GM21390 (cell line): ENCODE results near the gene LITAF.
"Not testable (repeated sequence)": the region's sequence is repeated elsewhere in the genome, so short reads cannot be mapped to it uniquely, and the experiment has no call there.

ENCODE experiments used
- ATAC-seq: cut with Tn5 transposase; IDR thresholded peaks from one replicate; pipeline ENCODE4 v1.9.1; 2021; ENCODE audit not compliant: unreplicated experiment

LITAF gene

DNA sequence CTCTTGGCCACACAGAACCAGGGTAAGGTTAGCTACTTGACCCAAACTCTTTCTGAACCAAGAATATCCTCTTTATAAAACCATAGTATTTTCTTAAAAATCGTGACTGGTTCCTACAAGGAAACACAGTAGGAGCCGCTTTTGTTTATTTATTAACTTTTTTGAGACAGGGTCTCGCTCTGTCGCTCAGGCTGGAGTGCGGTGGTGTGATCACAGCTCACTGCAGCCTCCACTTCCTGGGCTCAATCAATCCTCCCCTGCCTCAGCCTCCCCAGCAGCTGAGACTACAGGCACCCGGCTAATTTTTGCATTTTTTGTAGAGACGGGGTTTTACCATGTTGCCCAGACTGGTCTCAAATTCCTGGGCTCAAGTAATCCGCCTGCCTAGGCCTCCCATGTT is 14.7 kb upstream of the LITAF start:
- no peak for ATAC-seq

GRCh38 chr16:11599579-11599978 is 12.9 kb upstream of the LITAF start:
- no peak for ATAC-seq

GRCh38 chr16:11597235-11598095 is 10.7 kb upstream of the LITAF start:
- no peak for ATAC-seq

DNA sequence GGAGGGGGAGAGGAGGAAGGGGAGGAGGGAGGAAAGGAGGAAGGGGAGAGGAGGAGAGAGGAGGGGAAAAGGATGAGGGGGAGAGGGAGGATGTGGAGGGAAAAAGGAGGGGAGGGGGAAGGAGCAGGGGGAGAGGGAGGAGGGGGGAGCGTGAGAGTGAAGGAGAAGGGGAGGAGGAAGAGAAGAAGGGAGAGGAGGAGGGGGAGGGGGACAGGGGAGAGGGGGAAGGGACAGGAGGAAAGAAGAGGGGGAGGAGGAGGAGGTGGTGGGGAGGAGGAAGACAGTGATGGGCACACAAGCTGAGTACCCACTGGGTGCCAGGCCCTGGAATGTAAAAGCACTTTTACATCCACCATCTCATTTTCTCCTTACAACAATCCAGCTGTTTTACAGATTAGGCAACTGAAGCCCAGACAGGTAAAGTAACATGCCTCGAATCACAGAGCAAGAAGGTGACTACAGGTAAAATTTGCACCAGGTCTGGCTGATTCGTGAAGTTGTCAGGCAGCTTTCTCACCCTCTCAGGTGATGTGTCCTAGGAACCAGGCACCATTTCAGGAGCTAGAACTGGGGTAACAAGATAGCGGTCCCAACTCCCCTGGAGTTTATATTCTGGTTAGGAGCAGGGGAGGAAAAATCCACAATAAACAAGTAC is 10.0 kb upstream of the LITAF start:
- no peak for ATAC-seq

- ATAC-seq: no peak
Measured at GRCh38 chr16:11593581-11593980, 6.9 kb upstream of the LITAF start.

DNA sequence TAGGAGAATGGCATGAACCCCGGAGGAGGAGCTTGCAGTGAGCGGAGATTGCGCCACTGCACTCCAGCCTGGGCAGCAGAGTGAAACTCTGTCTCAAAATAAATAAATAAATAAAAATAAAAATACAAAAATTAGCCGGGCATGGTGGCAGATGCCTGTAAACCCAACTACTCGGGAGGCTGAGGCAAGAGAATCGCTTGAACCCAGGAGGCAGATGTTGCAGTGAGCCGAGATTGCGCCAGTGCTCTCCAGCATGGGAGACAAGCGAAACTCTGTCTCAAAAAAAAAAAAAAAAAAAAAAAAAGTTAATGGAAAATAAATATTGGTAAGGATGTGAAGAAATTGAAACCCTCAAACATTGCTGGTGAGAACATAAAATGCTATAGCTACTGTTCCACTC is 6.4 kb upstream of the LITAF start:
- ATAC-seq: not testable (repeated sequence)

- not testable (repeated sequence) for ATAC-seq
Measured at GRCh38 chr16:11591630-11592029, 4.9 kb upstream of the LITAF start.

DNA sequence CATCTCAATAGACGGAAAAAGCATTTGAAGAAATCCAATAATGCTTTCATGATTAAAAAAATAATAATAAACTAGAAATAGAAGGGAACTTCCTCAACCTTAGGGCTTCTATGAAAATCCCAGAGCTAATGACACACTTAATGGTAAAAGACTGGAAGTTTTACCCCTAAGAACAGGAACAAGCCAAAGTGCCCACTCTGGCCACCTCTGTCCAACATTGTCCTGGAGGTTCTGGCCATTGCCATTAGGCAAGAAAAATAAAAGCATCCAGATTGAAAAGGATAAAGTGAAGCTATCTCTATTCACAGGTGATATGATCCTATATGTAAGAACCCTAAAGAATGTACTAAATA is 2.5 kb upstream of the LITAF start:
- ATAC-seq: no peak

- ATAC-seq: no peak
Measured at GRCh38 chr16:11588321-11589197, 1.8 kb upstream of the LITAF start.

DNA sequence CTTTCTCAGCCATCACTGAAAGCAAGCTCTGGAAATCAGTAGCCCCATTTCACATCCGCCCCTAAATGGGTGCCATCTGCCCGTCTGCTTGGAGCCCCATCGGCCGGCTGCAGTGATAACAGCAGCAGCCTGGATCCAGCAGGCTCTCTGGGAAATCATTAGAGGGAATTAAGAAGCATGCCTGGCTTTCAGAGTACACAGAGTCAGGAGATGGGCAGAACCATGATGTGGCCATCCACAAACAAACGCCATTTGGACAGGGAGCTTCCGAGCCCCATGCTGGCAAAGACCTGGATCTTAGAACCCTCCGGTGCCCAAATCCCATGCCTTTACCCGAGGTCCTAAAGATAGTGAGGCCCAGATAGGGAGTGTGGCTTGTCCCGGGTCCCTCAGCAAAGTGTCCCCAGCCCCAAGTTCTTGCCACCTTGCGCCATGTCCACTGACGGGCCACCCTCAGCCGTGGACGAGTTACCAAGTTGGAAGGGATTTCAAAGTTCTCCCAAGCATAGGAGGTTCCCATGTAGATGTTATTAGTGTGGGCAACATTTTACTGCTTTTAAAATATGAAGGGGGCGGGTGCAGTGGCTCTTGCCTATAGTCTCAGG is 1.0 kb upstream of the LITAF start:
- no peak for ATAC-seq

DNA sequence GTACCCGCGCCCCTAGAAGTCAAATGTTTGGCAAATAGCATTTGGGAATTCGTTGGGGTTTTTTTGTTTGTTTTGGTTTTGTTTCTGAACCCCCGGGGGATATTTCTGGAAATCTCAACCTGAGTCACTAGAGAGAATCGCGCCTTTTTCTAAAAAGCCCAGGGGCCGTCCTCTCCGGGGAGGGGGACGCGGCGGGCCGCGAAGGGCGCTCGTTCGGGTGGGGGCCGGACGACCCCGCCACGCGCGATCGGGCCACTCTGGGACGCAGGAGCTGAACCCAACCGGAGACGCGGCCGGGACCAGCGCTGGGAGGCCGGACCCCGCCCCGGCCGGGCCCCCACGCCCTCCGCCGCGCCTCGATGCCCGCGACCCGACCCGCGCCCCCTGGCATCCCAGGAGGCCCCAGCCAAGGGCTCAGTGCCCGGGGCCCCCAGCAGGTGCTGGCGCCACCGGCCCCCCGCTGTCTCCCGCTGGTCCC is 302 bp downstream of the LITAF start:
- peak; percentile 20 for ATAC-seq

- ATAC-seq: peak; percentile 10
Measured at GRCh38 chr16:11585460-11586377, 1.0 kb downstream of the LITAF start.

- ATAC-seq: no peak
Measured at GRCh38 chr16:11583889-11584565, 2.7 kb downstream of the LITAF start.

DNA sequence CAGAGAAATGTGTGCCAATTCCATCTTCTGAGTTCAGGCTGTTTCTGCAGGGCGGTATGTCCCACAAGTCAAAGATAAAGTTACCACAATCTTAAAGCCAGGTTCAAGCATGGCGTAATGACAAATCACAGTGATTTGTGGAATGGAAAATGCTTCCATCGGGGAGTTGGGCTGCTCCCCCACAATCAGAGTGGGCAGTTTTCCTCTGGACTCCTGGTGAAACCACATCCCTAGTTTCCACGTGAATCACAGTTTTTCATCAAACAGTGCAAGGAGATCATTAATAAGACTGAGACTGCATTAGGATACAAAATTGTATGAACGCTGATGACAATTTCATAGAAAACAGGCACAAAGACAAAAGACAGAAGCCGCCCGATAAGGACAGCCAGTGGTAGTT is 3.6 kb downstream of the LITAF start:
- no peak for ATAC-seq

DNA sequence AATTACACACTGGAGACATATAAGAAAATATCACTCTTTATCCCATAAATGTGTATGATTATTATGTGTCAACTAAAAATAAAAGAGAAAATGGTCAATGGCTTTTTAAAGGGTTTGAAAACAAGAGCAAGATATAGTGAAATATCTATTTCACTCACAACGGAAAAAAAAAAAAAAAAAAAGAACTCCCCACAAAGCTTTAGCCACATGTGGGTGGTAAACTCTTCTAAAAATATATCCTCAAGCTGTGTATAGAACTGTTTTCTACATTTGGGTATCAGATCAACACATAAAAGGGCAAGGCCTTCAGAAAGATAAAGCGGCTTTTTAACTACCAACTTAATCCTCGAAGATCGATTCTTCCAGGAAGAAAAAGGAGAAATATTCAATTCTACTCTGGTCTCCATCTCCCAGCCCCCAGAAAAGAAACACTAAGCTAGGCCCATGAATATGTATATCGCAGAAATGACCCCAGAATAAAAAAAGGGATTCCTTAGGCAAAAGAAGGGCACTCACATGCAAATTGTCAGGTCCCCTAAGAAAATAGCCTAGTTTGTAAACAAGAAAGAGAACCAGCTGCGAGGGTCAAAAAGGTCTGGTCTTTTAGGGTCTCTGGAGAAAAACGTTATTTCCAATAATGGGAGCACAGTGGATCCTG is 4.4 kb downstream of the LITAF start:
- no peak for ATAC-seq

GRCh38 chr16:11581678-11582077 is 5.0 kb downstream of the LITAF start:
- ATAC-seq: no peak

- no peak for ATAC-seq
Measured at GRCh38 chr16:11580451-11581086, 6.2 kb downstream of the LITAF start.

DNA sequence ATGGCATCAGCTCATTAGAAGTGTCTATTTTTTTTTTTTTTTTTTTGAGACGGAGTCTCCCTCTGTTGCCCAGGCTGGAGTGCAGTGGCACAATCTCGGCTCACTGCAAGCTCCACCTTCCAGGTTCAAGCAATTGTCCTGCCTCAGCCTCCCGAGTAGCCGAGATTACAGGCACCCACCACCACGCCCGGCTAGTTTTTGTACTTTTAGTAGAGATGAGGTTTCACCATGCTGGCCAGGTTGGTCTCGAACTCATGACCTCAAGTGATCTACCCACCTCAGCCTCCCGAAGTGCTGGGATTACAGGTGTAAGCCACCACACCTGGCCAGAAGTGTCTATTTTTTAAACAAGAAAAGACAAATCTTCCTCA is 9.4 kb downstream of the LITAF start:
- not testable (repeated sequence) for ATAC-seq
